Measurements from ENCODE around the gene CBFA2T3. TPM values are rescaled to one million over a fixed set of nuclear protein-coding genes. Genes with fewer than 3 reads are reported as not detected.

The CBFA2T3 gene
- total RNA-seq, 4 donors from 2014 or later = 0.84 to 12.6 (median 1.4) TPM

GRCh38 chr16:88856122-88856827 lies 120.7 kb downstream of the CBFA2T3 start:
- ATAC-seq (ENCODE audit: low FRiP score) (peak; percentile 43), DNase-seq (ENCODE audit: low spot score) (no peak)
- TF ChIP-seq CTCF (IDR thresholded peaks at IDR 0.05) = no peak

GRCh38 chr16:88855736-88856121 lies 121.3 kb downstream of the CBFA2T3 start:
- DNase-seq (ENCODE audit: low spot score) (no peak), ATAC-seq (ENCODE audit: low FRiP score) (no peak)
- TF ChIP-seq CTCF (IDR thresholded peaks at IDR 0.05) = no peak

GRCh38 chr16:88855176-88855575 lies 121.8 kb downstream of the CBFA2T3 start:
- TF ChIP-seq CTCF (IDR thresholded peaks at IDR 0.05) = no peak
- ATAC-seq (ENCODE audit: low FRiP score) (no peak), DNase-seq (ENCODE audit: low spot score) (no peak)

GRCh38 chr16:88854306-88855111 lies 122.5 kb downstream of the CBFA2T3 start:
- DNase-seq (ENCODE audit: low spot score) (no peak), ATAC-seq (ENCODE audit: low FRiP score) (no peak)
- TF ChIP-seq CTCF (IDR thresholded peaks at IDR 0.05) = no peak

GRCh38 chr16:88853325-88853941 lies 123.6 kb downstream of the CBFA2T3 start:
- no peak for TF ChIP-seq CTCF (IDR thresholded peaks at IDR 0.05)
- ATAC-seq (ENCODE audit: low FRiP score) (no peak), DNase-seq (ENCODE audit: low spot score) (no peak)

- no peak for DNase-seq (ENCODE audit: low spot score)
- no peak for ATAC-seq (ENCODE audit: low FRiP score)
- no peak for TF ChIP-seq CTCF (IDR thresholded peaks at IDR 0.05)
Measured at GRCh38 chr16:88851616-88852015, 125.4 kb downstream of the CBFA2T3 start.

All from omental fat pad (tissue), 4 donors.